ENCODE data around the gene NVL.
"Not testable (repeated sequence)": the region's sequence is repeated elsewhere in the genome, so short reads cannot be mapped to it uniquely, and the experiment has no call there.

Gene NVL

GRCh38 chr1:224205931-224206538 lies 123.9 kb downstream of the NVL start:
- Mint-ChIP-seq H3K4me3 (peak overlapping the region; percentile 62), H3K4me1 (peaks cover 11% of the 10 kb centered on the region), H3K27ac (peak overlapping the region; percentile 33)
- H3K36me3 Mint-ChIP-seq; ATAC-seq; DNase-seq (ENCODE audit: low spot score in 2 of 2); H3K9me3 Mint-ChIP-seq: not testable (repeated sequence)

DNA sequence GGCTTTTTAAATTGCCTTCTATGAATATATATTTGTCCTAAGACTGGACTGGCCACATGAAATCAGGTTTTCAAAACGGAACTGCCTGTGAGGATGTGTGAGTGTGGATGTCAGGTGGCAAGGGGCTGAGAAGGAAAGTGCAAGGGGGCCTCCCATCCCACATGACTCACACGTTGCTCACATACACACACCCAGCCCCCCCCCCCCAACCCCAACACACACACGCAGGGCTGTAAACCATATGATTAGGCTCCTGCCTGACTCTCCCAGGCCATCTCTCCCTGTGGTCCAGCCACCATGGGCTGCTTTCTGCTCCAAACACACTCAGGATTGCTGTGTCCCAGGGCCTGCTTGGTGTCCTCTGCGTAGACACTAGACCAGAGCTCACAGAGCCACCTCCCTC lies 124.5 kb downstream of the NVL start:
- Mint-ChIP-seq H3K4me1 (peaks cover 11% of the 10 kb centered on the region), H3K27ac (peak overlapping the region; percentile 33), H3K36me3 (no peaks in the 10 kb centered on the region), H3K9me3 (no peaks in the 10 kb centered on the region), H3K4me3 (peak overlapping the region; percentile 62)
- ATAC-seq (peak; percentile 89), DNase-seq (ENCODE audit: low spot score in 2 of 2) (no peak)

- Mint-ChIP-seq H3K36me3 (no peaks in the 10 kb centered on the region), H3K9me3 (no peaks in the 10 kb centered on the region), H3K27ac (no peak overlapping the region), H3K4me3 (no peak overlapping the region), H3K4me1 (peaks cover 11% of the 10 kb centered on the region)
- ATAC-seq (no peak), DNase-seq (ENCODE audit: low spot score in 2 of 2) (no peak)
These were observed 126.5 kb downstream of the NVL start for GRCh38 chr1:224203243-224204016.

DNA sequence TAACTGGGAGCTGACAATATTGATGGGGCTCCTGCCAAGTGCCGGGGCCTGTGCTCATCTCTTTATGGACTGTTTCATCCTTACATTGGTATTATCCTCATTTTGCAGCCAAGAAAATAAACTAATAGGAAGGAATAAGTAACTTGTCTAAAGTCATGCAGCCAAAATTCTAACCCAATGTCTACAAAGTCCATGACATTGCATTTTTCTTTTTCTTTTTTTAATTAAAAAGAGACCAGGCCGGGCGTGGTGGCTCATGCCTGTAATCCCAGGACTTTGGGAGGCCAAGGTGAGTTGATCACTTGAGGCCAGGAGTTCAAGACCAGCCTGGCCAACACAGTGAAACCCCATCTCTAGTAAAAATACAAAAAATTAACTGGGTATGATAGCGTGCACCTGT lies 128.1 kb downstream of the NVL start:
- Mint-ChIP-seq H3K27ac (no peak overlapping the region), H3K9me3 (no peaks in the 10 kb centered on the region), H3K36me3 (no peaks in the 10 kb centered on the region), H3K4me3 (no peak overlapping the region), H3K4me1 (peaks cover 11% of the 10 kb centered on the region)
- ATAC-seq (no peak), DNase-seq (ENCODE audit: low spot score in 2 of 2) (no peak)

DNA sequence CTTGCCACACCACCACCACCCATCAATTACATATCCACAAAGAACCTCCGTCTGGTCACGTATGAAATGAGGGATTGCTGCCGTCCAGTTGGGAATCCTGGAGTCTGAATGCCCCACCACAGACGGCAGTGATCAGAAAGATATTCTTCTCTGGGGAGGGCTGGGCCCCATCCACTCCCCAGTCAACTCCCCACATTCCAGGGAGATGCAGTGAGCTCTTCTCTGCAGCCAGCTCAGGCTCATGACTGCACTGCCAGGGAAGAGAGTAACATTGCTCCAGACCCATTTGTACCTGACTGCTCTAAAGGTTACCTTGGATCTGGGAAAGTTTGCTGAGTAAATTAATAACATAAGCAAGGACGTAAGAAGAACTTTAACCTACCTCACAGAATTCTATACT lies 128.6 kb downstream of the NVL start:
- H3K27ac Mint-ChIP-seq, result no peak overlapping the region
- H3K36me3 Mint-ChIP-seq, result no peaks in the 10 kb centered on the region
- H3K9me3 Mint-ChIP-seq, result no peaks in the 10 kb centered on the region

GRCh38 chr1:224199679-224200078 lies 130.3 kb downstream of the NVL start:
- Mint-ChIP-seq H3K9me3 (no peaks in the 10 kb centered on the region), H3K27ac (no peak overlapping the region), H3K4me3 (no peak overlapping the region), H3K4me1 (peaks cover 8% of the 10 kb centered on the region), H3K36me3 (peaks cover 15% of the 10 kb centered on the region)
- ATAC-seq, result no peak
- DNase-seq (ENCODE audit: low spot score in 2 of 2), result no peak

More for the DNA sequence above, 128.6 kb downstream of the NVL start:
- no peak for DNase-seq (ENCODE audit: low spot score in 2 of 2)
- ATAC-seq, result no peak
- H3K4me3 Mint-ChIP-seq, result no peak overlapping the region
- peaks cover 11% of the 10 kb centered on the region for H3K4me1 Mint-ChIP-seq

DNA sequence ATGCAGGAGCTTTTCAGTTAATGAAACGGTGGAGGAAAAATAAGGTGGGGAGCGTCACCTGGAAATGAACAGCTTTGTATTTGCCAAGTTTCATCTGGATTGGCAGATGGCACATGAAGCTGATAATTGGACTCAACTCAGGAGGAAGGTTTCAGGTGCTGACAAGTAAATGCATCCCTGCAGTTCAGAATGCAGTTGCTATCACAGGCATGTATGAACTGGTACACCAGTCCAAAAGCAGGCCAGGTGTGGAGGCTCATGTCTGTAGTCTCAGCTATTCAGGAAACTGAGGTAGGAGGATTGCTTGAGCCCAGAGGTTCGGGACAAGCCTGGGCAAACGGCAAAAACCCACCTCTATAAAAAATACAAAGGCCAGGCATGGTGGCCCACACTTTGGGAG lies 131.4 kb downstream of the NVL start:
- ATAC-seq (no peak), DNase-seq (ENCODE audit: low spot score in 2 of 2) (no peak)
- peaks cover 5% of the 10 kb centered on the region for H3K4me1 Mint-ChIP-seq
- peaks cover 26% of the 10 kb centered on the region for H3K36me3 Mint-ChIP-seq
- H3K9me3 Mint-ChIP-seq, result no peaks in the 10 kb centered on the region
- no peak overlapping the region for H3K4me3 Mint-ChIP-seq
- H3K27ac Mint-ChIP-seq, result peak overlapping the region; percentile 1

DNA sequence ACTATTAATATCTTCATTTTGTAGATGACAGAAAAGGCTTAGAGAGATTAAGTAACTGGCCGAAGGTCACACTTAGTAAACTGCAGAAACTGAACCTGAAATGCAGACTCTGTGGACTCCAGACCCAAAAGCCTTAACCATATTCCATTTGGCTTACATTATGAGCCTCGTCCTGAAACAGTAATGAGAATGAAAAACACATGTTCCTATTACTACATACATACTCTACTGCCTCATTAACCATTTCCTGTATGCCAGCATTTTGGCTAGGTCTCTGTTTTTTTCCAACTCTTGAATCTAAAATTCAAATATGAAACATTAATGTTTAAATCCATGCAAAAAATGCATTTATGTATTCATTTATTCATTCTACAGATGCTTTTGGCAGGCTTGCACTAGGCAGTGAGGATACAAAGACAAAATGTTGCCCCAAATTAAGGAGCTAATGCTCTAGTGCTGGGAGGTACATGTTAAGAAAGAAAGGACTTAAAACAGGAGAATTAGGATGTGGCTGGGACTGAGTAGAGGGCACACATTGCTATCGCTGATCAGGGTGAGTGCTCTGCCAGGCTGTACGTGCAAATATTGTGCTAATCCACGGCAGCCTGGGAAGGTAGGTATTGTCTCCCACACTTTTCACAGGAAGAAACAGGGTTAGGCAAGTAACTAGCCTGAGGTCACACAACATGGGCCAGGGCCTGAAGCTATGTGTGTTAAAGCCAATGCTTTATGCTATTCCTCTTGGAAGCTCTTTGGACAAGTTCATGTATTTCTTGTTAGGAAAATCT lies 133.0 kb downstream of the NVL start:
- Mint-ChIP-seq H3K27ac (no peak overlapping the region), H3K36me3 (peaks cover 42% of the 10 kb centered on the region), H3K9me3 (no peaks in the 10 kb centered on the region), H3K4me1 (peaks cover 5% of the 10 kb centered on the region), H3K4me3 (no peak overlapping the region)
- no peak for ATAC-seq
- DNase-seq (ENCODE audit: low spot score in 2 of 2), result no peak

DNA sequence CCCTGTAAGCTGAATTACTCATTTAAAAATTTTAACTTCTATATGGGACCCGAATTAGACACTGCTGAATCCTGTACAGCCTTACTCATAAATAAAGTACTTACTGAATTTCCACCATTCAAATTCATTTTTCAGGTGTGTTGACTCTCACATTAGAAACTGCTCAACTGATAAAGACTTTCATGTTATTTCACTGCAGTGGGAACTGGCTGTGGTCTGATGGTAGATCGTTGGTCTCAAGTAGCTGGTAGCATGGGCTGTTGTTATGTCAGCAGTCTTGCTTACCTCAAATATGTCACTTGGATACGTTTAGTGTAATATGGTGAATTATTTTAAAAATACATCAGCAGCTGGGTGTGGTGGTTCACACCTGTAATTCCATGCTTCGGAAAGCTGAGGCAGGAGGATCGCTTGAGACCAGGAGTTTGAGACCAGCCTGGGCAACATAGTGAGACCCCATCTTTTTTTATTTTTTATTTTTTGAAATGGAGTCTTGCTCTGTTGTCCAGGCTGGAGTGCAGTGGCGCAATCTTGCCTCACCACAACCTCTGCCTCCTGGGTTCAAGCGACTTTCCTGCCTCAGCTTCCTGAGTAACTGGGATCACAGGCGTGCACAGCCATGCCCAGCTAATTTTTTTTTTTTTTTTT lies 136.5 kb downstream of the NVL start:
- DNase-seq (ENCODE audit: low spot score in 2 of 2), result no peak
- Mint-ChIP-seq H3K36me3 (peaks cover 77% of the 10 kb centered on the region), H3K27ac (no peak overlapping the region), H3K4me3 (no peak overlapping the region), H3K9me3 (no peaks in the 10 kb centered on the region), H3K4me1 (peaks cover 10% of the 10 kb centered on the region)
- peak; percentile 42 for ATAC-seq

- no peak for DNase-seq (ENCODE audit: low spot score in 2 of 2)
- H3K4me1 Mint-ChIP-seq, result peaks cover 13% of the 10 kb centered on the region
- H3K4me3 Mint-ChIP-seq, result peak overlapping the region; percentile 49
- H3K9me3 Mint-ChIP-seq, result no peaks in the 10 kb centered on the region
- ATAC-seq, result peak; percentile 96
- peak overlapping the region; percentile 92 for H3K27ac Mint-ChIP-seq
- peaks cover 84% of the 10 kb centered on the region for H3K36me3 Mint-ChIP-seq
These were observed 137.7 kb downstream of the NVL start for GRCh38 chr1:224192082-224192788.

DNA sequence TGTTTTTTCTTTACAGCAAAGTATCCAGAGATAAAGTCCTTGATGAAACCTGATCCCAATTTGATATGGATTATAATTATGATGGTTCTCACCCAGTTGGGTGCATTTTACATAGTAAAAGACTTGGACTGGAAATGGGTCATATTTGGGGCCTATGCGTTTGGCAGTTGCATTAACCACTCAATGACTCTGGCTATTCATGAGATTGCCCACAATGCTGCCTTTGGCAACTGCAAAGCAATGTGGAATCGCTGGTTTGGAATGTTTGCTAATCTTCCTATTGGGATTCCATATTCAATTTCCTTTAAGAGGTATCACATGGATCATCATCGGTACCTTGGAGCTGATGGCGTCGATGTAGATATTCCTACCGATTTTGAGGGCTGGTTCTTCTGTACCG lies 140.4 kb downstream of the NVL start:
- Mint-ChIP-seq H3K9me3 (no peaks in the 10 kb centered on the region), H3K4me3 (no peak overlapping the region), H3K27ac (no peak overlapping the region), H3K4me1 (peaks cover 22% of the 10 kb centered on the region), H3K36me3 (peaks cover 95% of the 10 kb centered on the region)
- ATAC-seq (no peak), DNase-seq (ENCODE audit: low spot score in 2 of 2) (no peak)

- peak overlapping the region; percentile 35 for H3K4me3 Mint-ChIP-seq
- H3K4me1 Mint-ChIP-seq, result peaks cover 29% of the 10 kb centered on the region
- H3K9me3 Mint-ChIP-seq, result no peaks in the 10 kb centered on the region
- no peak overlapping the region for H3K27ac Mint-ChIP-seq
- H3K36me3 Mint-ChIP-seq, result peaks cover 92% of the 10 kb centered on the region
- ATAC-seq, result peak; percentile 58
- no peak for DNase-seq (ENCODE audit: low spot score in 2 of 2)
These were observed 141.7 kb downstream of the NVL start for GRCh38 chr1:224188286-224188685.

- H3K4me1 Mint-ChIP-seq, result peaks cover 45% of the 10 kb centered on the region
- H3K9me3 Mint-ChIP-seq, result no peaks in the 10 kb centered on the region
- peak overlapping the region; percentile 81 for H3K4me3 Mint-ChIP-seq
- H3K27ac Mint-ChIP-seq, result peak overlapping the region; percentile 91
- ATAC-seq, result no peak
- H3K36me3 Mint-ChIP-seq, result peaks cover 72% of the 10 kb centered on the region
- no peak for DNase-seq (ENCODE audit: low spot score in 2 of 2)
These were observed 144.8 kb downstream of the NVL start for GRCh38 chr1:224185208-224185607.

- H3K36me3 Mint-ChIP-seq, result peaks cover 57% of the 10 kb centered on the region
- DNase-seq (ENCODE audit: low spot score in 2 of 2), result peak; percentile 62 to 89
- peak; percentile 75 for ATAC-seq
- no peaks in the 10 kb centered on the region for H3K9me3 Mint-ChIP-seq
- H3K4me3 Mint-ChIP-seq, result peak overlapping the region; percentile 81
- peaks cover 42% of the 10 kb centered on the region for H3K4me1 Mint-ChIP-seq
- peak overlapping the region; percentile 91 for H3K27ac Mint-ChIP-seq
These were observed 146.2 kb downstream of the NVL start for GRCh38 chr1:224183591-224184312.
